Measurements from ENCODE around the gene ACADVL.

The ACADVL gene

DNA sequence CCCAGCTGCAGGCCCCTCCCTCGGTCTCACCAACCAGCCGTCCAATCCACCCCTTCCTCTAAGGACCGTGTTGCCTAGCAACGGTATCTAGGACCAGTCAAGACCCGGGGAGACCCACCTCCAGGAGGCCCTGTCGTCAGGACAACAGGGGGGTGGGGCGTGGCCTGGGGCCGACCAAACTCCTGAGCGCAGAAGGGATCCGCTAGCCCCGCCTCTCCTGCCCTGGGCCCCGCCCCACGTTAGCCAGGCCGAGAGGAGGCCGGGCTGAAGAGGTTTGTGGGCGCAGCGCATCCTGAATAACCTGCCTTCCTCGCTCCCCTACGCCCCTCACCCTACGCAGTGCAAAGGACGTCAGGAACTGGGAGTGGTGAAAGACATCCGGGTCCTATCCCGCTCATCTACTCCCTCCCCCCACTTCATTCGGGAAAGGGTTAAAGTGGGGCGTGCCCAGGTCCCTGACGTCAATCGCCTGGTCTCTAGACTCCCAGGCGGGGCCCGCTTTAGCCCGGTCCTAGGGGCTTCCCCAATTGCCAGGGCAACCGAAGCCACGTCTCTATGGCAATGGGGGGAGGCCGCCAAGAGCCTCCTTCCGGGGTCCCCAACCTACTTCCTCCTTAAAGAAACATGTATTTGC lies 14.8 kb upstream of the ACADVL start:
- Histone ChIP-seq H3K4me1 (ENCODE audit: low read depth, poor library complexity, severe bottlenecking) (no peaks in the 10 kb centered on the region), H3K9ac (no peak overlapping the region), H3K79me2 (ENCODE audit: insufficient read depth, low read depth) (no peaks in the 10 kb centered on the region), H3K27ac (no peak overlapping the region), H3K36me3 (ENCODE audit: insufficient read depth) (no peaks in the 10 kb centered on the region), H3K4me3 (IDR thresholded peaks at IDR 0.05; ENCODE audit: insufficient read depth, low read depth, low read length) (no peak overlapping the region), H4K20me1 (ENCODE audit: insufficient read depth) (no peaks in the 10 kb centered on the region), H2AFZ (ENCODE audit: low read depth) (peak overlapping the region; percentile 30; the same call in 1 of the 2 replicates), H3K4me2 (peak overlapping the region; percentile 17; the same call in 1 of the 2 replicates), H3K27me3 (ENCODE audit: insufficient read depth, low read depth) (no peaks in the 10 kb centered on the region)
- TF ChIP-seq, protein P1, sequence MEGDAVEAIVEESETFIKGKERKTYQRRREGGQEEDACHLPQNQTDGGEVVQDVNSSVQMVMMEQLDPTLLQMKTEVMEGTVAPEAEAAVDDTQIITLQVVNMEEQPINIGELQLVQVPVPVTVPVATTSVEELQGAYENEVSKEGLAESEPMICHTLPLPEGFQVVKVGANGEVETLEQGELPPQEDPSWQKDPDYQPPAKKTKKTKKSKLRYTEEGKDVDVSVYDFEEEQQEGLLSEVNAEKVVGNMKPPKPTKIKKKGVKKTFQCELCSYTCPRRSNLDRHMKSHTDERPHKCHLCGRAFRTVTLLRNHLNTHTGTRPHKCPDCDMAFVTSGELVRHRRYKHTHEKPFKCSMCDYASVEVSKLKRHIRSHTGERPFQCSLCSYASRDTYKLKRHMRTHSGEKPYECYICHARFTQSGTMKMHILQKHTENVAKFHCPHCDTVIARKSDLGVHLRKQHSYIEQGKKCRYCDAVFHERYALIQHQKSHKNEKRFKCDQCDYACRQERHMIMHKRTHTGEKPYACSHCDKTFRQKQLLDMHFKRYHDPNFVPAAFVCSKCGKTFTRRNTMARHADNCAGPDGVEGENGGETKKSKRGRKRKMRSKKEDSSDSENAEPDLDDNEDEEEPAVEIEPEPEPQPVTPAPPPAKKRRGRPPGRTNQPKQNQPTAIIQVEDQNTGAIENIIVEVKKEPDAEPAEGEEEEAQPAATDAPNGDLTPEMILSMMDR (conservative IDR thresholded peaks at IDR 0.05; ENCODE audit: low read depth, low read length) = no peak

DNA sequence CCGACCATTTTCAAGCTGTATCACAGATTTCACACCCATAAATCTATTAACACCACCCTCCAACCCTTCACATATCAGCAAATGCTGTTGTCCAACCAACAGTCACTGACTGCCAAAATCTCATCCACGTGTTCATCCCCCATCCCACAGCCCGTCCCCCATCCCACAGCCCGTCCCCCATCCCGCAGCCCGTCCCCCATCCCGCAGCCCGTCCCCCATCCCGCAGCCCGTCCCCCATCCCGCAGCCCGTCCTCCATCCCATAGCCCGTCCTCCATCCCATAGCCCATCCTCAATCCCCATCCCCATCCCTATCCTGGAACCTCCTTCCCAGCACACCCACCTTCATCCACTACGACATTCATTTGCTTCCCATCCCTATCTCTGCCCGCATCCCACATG lies 14.2 kb upstream of the ACADVL start:
- Histone ChIP-seq H3K4me3 (IDR thresholded peaks at IDR 0.05; ENCODE audit: insufficient read depth, low read depth, low read length) (no peak overlapping the region), H3K27me3 (ENCODE audit: insufficient read depth, low read depth) (no peaks in the 10 kb centered on the region), H4K20me1 (ENCODE audit: insufficient read depth) (no peaks in the 10 kb centered on the region), H3K4me2 (peak overlapping the region; percentile 17; the same call in 1 of the 2 replicates), H3K27ac (no peak overlapping the region), H3K9ac (no peak overlapping the region), H3K79me2 (ENCODE audit: insufficient read depth, low read depth) (no peaks in the 10 kb centered on the region), H3K36me3 (ENCODE audit: insufficient read depth) (no peaks in the 10 kb centered on the region), H3K4me1 (ENCODE audit: low read depth, poor library complexity, severe bottlenecking) (no peaks in the 10 kb centered on the region), H2AFZ (ENCODE audit: low read depth) (no peak overlapping the region; the same call in 1 of the 2 replicates)
- TF ChIP-seq, protein P1 (conservative IDR thresholded peaks at IDR 0.05; ENCODE audit: low read depth, low read length) = no peak

DNA sequence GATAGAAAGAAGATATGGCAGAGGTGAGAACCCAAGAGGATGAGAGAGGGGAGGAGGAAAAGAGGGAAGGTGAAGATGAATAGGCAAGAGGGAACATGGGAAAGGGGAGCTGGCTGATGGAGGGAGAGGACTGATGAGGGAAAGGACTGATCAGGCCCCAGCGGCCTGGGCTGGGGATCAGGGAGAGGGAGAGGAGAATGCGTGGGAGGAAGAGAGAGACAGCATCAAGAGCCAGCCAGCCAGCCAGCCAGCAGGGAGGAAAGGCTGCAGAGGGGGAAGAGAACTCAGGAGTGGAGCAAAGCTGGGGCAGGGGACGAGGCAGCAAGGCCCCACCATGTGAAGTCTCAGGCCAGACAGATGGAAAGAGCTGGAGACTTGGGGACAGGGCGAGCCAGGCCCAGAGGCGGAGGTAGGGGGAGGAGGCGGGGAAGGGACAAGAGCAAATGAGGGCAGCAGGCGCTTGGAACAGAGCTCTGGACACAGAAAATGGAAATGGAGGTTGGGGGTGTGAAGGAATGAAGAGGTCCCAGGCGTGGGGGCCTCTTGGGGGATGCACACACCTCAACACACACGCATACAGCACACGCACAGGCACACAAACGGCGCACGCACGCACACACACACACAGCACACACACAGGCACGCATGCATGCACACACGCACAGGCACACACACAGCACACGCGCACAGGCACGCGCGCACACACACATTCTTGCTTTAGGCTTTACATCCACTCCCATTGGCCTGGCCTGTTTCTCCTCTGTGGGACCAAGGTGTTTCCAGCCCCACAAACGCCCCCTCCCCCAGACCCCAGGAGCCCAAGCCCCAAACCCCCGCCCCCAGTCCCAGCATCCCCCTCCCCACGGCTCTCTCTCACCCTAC lies 12.4 kb upstream of the ACADVL start:
- Histone ChIP-seq H3K4me3 (IDR thresholded peaks at IDR 0.05; ENCODE audit: insufficient read depth, low read depth, low read length) (no peak overlapping the region), H3K36me3 (ENCODE audit: insufficient read depth) (no peaks in the 10 kb centered on the region), H3K4me2 (no peak overlapping the region), H3K4me1 (ENCODE audit: low read depth, poor library complexity, severe bottlenecking) (no peaks in the 10 kb centered on the region), H3K27me3 (ENCODE audit: insufficient read depth, low read depth) (no peaks in the 10 kb centered on the region), H3K9ac (no peak overlapping the region), H4K20me1 (ENCODE audit: insufficient read depth) (no peaks in the 10 kb centered on the region), H2AFZ (ENCODE audit: low read depth) (no peak overlapping the region), H3K27ac (no peak overlapping the region), H3K79me2 (ENCODE audit: insufficient read depth, low read depth) (no peaks in the 10 kb centered on the region)
- TF ChIP-seq, protein P1 (conservative IDR thresholded peaks at IDR 0.05; ENCODE audit: low read depth, low read length) = no peak

DNA sequence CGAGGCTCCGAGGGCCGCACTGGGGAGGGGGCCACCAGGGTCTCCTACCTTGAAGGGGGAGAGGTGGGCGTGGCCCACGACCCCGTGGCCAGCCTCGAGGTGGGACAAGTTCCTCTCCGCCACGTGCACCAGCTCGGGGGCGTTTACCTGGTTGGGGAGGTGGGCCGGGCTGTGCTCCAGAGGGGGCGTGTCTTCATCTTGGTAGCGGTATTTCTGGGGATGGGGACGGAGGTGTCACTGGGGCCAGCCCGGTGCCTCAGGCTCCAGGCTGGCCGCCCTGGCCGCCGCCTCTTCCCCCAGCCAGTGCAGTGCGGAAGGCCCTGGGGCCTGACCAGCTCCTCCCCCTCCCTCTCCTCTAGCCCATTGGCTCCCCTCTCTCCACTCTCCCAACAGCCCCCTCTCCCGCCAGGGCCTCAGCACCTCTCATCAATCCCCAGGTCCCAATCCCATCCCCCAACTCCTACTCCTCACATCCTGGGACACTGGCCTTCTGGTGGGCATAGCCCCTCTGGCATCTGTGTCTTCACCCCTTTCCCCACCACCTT lies 11.6 kb upstream of the ACADVL start:
- H3K27me3 ChIP-seq (ENCODE audit: insufficient read depth, low read depth) = no peaks in the 10 kb centered on the region
- H3K4me2 ChIP-seq = no peak overlapping the region
- H2AFZ ChIP-seq (ENCODE audit: low read depth) = no peak overlapping the region
- no peaks in the 10 kb centered on the region for H3K36me3 ChIP-seq (ENCODE audit: insufficient read depth)
- no peaks in the 10 kb centered on the region for H3K79me2 ChIP-seq (ENCODE audit: insufficient read depth, low read depth)
- H3K4me1 ChIP-seq (ENCODE audit: low read depth, poor library complexity, severe bottlenecking) = no peaks in the 10 kb centered on the region
- H3K27ac ChIP-seq = no peak overlapping the region
- TF ChIP-seq, protein P1 (conservative IDR thresholded peaks at IDR 0.05; ENCODE audit: low read depth, low read length) = no peak
- no peak overlapping the region for H3K9ac ChIP-seq
- H3K4me3 ChIP-seq (IDR thresholded peaks at IDR 0.05; ENCODE audit: insufficient read depth, low read depth, low read length) = no peak overlapping the region
- H4K20me1 ChIP-seq (ENCODE audit: insufficient read depth) = no peaks in the 10 kb centered on the region
